HG02798 (cell line): ENCODE results near the gene INTS1.

Source experiments
- ATAC-seq: cut with Tn5 transposase; IDR thresholded peaks from one replicate; pipeline ENCODE4 v1.9.1; 2021; ENCODE audit warnings: mild to moderate bottlenecking; ENCODE audit not compliant: unreplicated experiment, poor library complexity

INTS1 gene

DNA sequence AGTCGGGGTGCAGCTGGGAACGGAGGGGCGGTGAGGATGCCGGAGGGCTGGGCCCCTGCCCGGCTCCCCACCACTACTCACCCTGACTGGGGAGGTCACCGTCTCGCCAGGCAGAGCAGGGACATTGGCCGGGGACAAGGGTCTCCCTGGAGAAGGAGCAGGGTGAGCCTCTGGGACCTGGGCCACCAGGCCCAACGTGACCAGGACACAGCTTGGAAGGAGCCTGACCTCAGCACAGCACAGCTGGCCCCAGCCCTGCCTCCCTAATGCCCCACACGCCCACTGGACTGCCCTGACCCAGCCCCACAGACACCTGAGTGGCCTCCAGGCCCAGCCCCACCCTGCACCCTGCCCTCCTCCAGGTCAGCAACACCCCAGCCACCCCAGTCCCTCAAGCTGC is 66.0 kb downstream of the INTS1 start:
- no peak for ATAC-seq

GRCh38 chr7:1437155-1437880 is 66.9 kb downstream of the INTS1 start:
- ATAC-seq, result no peak

GRCh38 chr7:1436608-1437007 is 67.6 kb downstream of the INTS1 start:
- ATAC-seq, result no peak

- no peak for ATAC-seq
Measured at GRCh38 chr7:1434891-1435670, 69.1 kb downstream of the INTS1 start.

GRCh38 chr7:1434165-1434718 is 69.9 kb downstream of the INTS1 start:
- no peak for ATAC-seq

DNA sequence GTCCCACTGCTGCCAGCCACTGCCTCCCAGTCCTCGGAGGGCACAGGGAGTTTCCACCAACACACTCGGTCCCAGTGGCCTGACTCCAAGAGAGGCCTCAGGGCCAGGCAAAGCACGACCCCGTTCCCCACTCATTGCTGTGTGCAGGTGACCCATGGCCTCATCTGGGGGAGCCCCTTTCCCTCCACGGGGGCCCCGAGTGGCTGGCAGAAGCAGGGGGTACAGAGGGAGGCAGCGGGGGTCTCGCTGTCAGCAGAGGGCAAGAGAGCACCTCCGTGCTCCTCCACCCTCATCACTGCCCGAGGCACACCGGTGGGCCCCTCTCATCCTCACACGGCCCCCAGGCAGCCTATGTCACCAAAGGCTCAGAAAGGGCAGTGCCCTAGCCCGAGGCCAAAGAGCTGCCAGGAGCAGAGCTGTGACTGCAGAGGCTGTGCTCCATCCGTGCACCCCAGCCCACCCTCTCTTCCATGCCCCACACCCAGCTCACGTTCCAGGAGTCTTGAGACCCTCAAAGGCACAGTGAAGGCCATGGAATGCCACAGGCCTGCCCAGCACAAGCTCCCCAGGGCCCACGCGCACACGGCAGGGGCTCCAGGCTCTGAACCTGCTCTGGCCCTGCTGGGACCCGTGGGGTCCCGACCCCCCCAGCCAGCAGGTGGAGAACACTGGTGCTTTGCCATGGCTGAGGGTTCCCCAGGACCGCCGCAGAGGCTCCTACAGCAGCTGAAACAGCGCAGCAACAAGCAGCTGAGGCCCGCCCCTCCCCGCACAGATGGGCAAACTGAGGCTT is 70.9 kb downstream of the INTS1 start:
- ATAC-seq, result no peak

DNA sequence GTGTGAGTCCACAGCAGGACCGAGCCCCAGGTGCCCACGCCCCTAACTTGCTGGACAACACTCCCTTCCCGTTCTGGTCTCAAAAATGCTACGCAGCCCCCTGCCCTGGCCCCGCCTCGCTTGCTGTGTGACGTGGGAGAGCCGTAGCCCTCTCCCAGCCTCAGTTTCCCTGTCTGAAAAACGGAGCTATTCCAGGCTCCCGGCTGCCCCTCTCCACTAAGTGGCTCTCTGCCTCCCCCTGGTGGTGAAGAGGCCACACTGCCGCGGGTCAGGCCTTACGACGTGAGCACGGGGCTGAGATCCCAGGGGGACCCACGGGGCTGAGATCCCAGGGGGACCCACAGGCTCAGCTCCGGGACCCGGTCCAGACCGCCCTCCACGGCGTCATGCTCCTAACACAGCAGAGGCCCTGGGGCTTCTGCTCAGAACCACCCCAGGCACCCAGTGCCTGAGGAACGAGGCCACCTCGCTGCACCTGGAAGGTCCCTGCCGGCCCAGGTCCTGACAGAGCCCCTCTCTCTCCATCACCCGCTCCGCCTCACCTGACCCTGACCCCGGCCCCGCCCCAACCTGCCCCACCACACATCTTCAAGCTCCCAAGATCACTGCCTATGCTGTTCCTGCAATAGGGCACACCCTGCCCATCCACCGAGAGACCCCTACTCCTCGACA is 71.6 kb downstream of the INTS1 start:
- peak; percentile 54 for ATAC-seq

GRCh38 chr7:1431634-1432380 is 72.4 kb downstream of the INTS1 start:
- ATAC-seq, result no peak

DNA sequence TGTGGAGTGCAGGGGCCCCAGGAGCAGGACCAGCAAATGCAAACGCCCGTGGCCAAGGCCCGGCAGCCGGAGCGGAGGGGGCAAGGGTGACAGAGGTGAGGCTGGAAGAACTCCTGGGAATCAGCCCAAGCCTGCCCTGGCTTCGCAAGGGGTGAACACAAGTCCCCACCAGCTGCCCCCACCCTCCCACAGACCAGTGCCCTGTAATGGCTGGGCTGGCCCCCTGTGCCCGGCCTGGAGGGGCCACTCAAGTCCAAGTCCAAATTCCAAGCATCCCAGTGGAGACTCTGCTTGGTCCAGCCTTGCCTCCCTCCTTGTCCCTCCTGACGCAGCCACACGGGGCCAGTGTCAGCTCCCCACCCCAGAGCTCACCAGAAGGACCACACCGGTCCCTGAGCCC is 73.0 kb downstream of the INTS1 start:
- no peak for ATAC-seq

DNA sequence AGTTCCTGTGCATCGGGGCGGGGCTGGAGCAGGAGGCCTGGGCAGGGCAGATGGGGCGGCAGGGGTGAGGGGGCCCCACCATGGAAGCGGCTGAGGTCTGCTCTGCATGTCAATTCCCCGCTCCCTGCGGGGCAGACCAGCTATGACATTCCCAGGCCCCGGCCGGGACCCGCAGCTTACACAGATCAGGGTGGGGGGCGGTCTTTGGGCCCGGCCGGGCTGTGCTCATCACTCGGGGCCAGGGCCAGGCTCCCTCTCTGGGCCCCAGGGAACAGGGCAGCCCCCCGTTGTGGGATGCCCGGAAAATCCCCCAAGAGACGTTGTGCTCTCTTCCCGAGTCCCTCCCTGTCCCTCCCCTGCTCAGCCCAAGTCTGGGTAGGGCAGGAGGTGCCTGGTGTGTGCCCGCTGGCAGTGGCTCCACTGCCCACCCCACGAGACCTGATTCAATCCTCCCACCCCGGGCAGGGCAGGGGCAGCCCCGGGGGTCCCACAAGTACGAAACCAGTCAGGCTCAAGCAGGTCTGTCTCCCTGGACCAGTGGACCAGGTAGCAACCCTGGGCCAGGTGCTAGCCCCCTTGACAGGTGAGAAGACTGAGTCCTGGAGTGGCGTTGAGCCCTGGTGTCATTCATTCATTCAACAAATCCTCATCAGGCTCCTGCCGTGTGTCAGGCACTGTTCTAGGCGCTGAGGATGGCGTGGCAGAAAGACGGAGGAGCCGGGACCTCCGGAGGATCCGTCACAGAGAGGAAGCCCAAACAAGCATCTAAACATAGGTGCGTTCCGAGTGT is 73.9 kb downstream of the INTS1 start:
- no peak for ATAC-seq

DNA sequence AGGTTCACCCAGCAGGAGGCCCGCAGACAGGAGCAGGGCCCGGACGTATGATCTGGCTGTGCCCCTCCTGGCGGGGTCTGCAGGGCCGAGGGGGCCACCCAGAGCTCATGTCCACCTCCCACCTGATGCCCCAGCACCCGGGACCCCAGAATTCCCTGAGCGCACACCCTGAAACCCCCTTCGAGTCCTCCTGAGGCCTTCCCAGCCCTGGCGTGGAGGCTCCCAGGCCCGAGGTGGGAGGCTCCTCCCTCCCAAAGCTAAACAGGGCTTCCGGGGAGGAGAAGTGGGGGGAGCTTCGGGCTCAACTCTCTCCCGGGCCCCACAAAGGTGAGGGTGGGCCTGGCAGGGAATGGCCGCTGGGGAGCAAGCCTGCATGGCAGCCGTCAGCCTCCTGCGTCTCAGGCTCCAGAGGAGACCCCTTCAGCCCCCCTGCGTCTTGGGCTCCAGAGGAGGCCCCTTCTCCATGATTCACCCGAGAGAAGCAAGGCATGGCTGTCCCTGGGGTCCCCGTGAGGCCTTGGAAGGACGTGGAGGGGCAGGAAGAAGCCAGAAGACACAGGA is 75.2 kb downstream of the INTS1 start:
- no peak for ATAC-seq

GRCh38 chr7:1427064-1427657 is 77.0 kb downstream of the INTS1 start:
- no peak for ATAC-seq

GRCh38 chr7:1426474-1426873 is 77.7 kb downstream of the INTS1 start:
- no peak for ATAC-seq

- no peak for ATAC-seq
Measured at GRCh38 chr7:1425292-1426136, 78.7 kb downstream of the INTS1 start.

- no peak for ATAC-seq
Measured at GRCh38 chr7:1424041-1424440, 80.1 kb downstream of the INTS1 start.

GRCh38 chr7:1423264-1423811 is 80.9 kb downstream of the INTS1 start:
- no peak for ATAC-seq
